ENCODE measurements around the gene ATF4.
"Not testable (repeated sequence)": the region's sequence is repeated elsewhere in the genome, so short reads cannot be mapped to it uniquely, and the experiment has no call there.

The ATF4 gene

DNA sequence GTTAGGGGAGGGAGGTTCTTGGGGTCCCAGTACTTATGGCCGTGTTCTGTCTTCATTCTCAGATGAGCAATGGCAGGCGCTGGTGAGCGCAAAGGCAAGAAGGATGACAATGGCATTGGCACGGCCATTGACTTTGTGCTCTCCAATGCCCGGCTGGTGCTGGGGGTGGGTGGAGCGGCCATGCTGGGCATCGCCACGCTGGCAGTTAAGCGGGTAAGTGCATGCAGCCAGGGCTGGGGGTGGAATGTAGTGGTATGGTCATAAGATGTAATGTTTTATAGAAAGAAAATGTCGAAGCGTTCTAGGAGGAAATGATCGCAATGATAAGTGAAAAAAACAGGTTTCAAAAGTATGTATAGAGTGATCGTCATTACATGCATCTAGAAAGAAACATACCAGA, 9.1 kb upstream of the ATF4 start:
- no peak for DNase-seq

DNA sequence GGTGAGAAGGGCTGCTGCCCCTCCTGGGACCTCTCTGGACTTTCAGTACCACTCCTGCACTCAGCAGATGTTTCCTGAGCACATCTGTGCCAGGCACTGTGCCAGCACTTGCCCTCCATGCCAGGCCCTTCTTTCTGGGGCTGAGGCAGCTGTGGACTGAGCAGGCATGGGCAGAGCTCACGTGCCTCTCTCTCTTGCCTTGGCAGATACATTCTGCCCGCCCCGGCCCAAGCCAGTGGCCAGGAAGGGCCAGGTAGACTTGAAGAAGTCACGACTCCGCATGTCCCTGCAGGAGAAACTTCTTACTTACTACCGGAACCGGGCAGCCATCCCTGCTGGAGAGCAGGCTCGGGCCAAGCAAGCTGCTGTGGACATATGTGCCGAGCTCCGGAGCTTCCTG, 8.3 kb upstream of the ATF4 start:
- DNase-seq = no peak

DNA sequence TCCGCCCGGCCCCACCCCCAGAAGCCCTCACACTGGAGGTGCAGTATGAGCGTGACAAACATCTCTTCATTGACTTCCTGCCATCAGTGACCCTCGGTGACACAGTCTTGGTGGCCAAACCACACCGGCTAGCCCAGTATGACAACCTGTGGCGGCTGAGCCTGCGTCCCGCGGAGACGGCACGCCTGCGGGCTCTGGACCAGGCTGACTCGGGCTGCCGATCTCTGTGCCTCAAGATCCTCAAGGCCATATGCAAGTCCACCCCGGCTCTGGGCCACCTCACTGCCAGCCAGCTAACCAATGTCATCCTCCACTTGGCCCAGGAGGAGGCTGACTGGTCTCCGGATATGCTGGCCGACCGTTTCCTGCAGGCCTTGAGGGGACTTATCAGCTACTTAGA, 6.6 kb upstream of the ATF4 start:
- no peak for DNase-seq

DNA sequence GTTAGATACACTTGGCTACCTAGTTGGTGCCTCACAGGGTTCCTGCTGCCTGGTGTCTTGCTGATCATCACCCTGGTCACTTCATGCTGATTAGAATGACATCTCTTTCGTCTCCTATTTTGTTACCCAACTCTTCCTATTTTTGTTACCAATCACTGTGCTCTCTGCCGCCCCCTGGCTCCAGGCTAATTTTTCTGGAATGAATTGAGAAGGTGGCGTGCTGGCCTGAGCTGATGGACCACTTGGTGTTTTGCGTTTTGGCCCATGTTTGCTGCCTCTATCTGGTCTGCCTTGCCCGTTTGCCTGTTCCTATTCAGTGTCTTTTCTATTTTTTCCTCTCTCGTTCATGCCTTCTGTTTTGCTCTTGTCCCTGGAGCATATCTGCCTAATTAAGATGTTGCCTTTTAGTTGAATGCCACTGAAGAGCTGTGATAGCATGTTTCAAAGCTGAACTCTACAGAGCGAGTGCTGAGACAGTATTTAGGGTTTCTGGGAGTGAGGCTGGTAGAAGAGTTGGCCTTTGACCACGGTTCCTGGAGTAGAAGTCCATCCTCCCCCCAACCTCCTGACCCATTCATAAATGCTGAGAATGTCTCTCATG, 5.9 kb upstream of the ATF4 start:
- peak in 1 of 2 experiments; percentile 31 for DNase-seq

DNA sequence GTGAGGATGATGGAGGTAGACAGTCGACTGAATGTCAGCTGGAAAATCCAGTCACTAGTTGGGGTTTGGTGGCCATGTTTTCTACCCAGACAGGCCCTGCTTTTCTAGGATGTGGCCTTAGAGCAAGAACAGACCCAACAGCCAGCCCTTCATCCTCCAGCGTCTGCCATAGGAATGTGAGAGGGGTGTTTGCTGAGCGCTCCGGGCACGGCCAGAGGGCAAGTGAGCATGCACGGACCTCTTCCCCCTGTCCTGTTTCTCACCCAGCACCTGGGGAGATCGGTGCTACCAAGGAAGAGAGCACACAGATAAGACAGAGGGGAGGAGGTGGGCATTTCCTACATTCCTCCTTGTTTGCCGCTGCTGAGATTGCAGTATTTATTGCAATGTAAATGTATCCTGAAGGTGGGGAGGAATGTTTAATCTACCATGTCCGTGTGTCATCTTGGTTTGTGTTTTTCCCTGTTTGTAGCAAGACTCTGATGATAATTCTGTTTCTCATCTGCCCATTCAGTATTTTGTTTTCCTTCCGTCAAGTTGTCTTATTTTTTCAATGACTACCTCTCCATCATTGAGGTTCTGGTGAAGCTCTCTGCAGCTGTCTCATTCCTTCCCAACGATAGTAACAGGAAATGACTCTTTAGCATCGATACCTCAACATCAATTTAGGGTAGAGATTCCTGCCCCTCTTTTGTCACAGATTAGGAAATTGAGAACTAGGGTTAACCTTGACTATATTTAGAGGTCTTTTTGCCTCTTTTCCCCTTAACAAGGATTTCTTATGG, 4.9 kb upstream of the ATF4 start:
- no peak for DNase-seq

DNA sequence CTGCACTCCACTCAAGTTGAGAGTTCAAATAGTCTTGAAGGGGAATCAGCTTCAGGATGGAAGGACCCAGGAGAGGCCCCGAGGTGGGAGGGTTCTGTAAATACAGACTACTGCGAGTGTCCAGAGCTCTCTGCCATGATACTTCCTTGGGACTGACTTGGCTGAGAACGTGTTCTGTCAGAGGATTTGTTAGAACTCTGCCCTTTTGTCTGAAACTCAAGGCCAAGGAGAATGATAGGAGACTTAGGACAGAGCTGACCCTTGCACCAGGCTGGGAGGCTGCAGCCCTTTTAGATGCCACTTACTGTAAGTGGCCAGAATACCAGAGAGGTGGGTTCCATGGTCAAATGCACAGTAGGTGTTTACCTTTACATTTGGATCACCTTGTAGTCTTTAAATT, 2.9 kb upstream of the ATF4 start:
- no peak for DNase-seq

DNA sequence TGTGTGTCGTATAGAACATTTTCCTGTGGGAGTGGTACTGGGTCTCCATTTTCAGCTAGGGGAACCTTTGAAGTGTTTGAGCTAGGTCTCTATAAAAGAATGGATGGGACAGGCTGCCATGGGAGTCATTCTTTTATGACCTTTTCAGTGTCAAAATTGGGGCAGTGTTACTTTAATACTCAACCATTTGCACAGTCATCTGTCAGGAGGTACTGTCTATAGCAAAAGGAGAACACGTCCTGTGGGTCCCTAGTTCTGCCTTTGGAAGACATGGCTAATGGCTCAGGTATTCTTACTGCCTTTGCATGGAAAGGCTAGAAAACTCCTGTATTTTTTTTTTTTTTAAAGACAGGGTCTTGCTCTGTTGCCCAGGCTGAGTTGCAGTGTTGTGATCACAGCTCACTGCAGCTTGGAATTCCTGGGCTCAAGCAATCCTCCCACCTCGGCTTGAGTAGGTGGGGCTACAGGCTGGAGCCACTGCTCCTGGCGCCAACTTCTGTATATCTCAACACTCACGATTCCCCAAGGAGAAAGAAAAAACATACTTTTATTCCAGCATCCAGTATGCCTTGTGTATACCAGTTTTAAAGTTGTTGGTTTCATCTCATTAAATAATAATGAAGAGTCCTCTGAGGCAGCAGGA, 2.1 kb upstream of the ATF4 start:
- DNase-seq = no peak

DNA sequence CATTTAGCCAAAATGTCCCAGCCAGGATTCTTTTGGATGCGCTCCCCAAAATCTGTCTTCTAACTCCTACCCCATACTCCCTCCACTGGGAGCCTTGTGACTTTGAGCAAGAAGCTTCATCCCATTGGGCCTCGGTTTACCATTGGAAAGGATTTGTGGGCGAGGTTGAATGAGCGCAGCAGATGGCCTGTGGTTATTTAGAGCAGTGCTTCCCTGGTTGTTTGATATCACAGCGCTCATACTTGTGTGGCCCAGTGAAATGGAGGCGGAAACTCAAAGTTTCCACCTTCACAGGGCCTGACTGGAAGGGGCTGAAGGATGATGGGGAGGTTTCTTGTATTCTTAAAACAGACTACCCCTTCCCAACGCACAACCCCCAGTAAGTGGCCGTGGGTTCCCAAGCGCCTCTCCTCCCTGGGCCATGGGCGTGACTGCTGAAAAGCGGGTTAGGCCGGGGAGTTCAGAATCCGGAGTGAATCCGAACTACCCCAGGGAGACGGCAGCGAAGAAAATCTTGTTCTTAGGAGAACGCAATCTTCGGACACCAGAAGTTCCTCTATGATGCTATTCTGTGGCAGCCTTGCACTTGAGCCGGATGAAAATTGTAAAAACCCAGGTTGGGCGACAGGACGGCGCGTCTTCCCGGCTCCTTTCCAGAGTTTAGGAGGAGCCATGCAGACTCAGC, 1.2 kb upstream of the ATF4 start:
- DNase-seq = peak in 1 of 2 experiments; percentile 50

DNA sequence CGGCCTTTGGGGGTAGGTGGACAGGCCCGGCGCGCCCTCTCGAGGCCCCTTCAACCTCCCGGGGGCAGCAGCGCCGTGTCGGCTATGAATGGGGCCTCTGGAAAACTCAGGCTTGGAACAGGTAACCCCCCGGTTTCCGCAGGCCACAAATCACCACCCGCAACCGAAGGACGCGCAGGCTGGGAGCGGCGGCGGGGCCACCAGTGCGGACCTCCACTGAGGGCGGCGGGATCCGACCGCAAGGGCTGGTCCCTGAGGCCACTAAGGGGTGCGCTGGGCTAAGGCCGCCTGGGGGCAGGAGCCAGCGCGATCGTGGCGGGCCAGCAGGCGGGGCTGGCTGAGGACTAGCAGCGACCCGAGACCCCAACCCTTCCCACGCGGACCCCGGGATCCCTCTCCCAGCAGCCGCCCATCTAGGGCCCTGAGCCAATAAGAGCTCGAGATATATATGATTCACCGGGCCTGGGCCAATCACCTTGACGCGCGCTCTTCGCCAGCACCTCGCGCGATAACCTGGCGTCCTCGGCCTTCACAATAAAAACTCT, 609 bp upstream of the ATF4 start:
- DNase-seq = peak; percentile 94 to 98

DNA sequence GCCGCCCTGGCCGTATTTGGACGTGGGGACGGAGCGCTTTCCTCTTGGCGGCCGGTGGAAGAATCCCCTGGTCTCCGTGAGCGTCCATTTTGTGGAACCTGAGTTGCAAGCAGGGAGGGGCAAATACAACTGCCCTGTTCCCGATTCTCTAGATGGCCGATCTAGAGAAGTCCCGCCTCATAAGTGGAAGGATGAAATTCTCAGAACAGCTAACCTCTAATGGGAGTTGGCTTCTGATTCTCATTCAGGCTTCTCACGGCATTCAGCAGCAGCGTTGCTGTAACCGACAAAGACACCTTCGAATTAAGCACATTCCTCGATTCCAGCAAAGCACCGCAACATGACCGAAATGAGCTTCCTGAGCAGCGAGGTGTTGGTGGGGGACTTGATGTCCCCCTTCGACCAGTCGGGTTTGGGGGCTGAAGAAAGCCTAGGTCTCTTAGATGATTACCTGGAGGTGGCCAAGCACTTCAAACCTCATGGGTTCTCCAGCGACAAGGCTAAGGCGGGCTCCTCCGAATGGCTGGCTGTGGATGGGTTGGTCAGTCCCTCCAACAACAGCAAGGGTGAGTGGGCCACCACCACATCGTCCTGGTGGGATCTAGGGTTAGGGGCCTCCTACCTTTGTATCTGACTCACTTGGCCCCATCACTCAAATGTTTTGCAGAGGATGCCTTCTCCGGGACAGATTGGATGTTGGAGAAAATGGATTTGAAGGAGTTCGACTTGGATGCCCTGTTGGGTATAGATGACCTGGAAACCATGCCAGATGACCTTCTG, 934 bp downstream of the ATF4 start:
- DNase-seq = not testable (repeated sequence)

DNA sequence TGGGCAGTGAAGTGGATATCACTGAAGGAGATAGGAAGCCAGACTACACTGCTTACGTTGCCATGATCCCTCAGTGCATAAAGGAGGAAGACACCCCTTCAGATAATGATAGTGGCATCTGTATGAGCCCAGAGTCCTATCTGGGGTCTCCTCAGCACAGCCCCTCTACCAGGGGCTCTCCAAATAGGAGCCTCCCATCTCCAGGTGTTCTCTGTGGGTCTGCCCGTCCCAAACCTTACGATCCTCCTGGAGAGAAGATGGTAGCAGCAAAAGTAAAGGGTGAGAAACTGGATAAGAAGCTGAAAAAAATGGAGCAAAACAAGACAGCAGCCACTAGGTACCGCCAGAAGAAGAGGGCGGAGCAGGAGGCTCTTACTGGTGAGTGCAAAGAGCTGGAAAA, 1.7 kb downstream of the ATF4 start:
- DNase-seq = not testable (repeated sequence)

DNA sequence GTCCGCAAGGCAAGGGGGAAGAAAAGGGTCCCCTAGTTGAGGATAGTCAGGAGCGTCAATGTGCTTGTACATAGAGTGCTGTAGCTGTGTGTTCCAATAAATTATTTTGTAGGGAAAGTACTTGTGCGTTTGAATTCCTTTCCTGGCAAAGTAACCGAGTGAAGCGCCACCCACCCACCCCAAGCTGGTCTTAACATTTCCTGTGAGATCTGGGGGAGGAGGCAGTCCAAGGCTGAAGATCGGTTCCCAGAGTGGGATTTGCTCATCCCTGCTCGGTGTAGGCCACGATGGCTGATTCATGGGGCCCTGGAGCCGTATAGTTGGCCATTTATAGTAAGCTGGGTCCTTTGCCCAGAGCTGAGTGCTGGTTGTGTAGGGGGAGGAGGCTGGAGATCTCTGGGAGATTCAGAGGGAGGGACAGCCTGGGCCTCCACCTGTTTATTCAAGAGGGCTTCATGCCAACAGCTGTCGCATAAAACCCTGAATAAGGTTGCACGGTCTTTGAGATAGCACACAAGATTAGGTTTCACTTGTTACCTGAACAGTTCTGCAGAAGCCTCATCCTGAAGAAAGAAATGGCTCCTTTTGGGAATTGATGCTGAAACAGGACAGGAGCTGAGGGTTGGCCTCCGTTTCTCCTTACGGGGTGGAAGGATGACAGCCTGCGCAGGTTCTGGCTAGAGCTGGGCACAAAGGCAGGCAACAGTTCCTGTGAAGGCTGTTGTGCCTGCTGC, 2.4 kb downstream of the ATF4 start:
- peak in 1 of 2 experiments; percentile 62 for DNase-seq

DNA sequence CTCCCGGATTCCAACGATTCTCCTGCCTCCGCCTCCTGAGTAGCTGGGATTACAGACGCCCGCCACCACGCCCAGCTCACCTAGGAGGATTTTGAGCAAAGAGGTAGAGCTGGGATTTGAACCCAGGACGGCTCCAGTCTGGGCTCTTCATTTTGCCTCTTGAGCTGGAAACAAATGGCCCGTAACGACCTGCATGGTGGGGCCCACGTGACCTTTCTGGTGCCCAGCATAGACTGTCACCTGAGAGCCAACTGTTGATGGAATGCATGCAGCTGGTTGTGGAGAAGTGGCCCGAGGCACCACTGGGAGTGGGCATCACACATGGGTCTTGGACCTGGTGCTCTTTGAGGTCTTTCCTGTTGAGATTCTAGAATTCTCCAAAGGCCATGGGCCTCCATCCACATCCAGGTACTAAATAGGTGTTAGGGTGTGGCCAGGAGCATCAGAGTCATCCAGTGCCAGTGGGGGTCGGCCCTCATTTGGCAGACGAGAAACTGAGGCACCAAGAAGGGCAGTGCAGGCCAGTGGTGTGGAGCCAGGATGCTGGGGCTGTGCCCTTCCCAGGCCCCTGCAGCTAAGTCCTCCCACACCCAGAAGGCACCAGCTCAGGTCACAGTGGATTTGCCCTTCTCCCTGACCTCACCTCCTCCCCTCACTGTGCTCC, 3.9 kb downstream of the ATF4 start:
- no peak for DNase-seq

DNA sequence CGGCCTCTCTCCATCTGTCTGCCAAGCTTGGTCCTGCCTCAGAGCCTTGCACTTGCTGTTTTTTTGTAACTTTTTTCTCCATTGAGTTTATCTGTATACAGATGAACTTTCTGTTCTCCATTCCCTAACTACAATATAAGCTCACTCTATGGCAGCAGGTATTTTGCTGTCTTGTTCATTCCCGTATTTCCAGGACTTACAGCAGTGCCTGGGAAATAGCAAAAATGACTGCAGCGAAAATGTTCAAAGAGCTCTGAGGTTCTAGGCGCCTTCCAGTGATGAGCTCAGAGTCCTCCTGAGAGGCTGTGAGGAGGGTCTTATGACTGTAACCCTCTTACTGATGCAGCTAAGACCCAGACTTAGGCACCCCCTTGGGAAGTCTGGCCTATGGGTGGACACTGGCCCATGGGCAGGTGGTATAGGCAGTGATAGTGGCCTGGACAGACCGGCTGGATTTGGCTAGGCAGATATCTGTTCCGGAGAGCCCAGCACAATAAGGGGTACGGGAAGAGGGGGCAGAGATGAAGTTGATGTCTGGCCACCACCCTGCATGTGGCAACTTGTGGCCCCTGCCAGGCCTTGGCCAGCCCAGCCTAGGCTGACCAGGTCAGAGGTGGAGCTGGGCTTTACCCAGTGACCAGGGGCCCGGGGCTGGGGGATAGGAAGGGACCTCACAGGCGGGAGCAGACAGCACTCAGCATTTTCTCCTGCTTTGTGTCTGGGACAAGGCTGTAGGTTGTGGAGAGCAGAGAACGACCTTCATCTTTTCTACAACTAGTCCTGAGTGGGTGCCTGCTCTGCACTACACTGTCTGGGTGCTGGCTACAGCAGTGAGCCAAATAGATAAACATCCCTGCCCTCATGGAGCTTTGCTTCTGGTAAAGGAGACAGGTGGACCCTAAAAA, 4.6 kb downstream of the ATF4 start:
- no peak for DNase-seq

DNA sequence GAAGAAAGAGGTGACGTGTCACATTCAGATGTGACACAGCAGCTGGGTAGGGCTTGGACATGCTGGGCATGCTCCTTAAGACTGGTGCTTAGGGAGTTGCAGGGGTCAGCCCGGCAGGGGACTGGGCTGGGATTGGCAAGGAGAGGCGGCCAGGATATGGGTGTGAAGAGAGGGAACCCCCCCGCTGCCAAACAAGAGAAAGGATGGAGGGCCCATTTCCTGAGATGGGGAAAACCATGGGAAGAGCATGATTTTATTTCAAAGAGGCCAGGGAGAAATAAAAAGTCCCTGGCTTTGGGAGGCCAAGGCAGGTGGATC, 5.3 kb downstream of the ATF4 start:
- DNase-seq = no peak

DNA sequence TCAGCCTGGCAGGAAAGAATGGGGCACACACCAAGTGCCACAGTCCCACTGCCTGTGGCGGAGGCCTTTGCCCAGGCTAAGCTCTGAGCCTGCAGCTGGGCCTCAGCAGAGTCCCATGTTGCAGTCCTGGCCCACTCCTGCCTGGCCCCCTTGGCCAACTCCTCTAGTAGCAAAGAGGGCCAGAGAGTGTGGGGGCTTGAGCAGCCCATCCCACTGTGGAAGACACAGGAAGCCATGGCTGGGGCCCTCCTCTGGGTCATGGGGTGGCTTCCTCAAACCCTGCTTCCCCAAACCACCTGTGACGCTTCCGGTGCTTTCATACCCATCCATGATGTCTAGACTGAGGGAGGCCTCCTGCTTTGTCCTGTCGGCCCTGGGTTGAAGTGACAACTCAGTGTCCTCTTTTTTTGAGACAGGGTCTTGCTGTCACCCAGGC, 6.4 kb downstream of the ATF4 start:
- no peak for DNase-seq

DNA sequence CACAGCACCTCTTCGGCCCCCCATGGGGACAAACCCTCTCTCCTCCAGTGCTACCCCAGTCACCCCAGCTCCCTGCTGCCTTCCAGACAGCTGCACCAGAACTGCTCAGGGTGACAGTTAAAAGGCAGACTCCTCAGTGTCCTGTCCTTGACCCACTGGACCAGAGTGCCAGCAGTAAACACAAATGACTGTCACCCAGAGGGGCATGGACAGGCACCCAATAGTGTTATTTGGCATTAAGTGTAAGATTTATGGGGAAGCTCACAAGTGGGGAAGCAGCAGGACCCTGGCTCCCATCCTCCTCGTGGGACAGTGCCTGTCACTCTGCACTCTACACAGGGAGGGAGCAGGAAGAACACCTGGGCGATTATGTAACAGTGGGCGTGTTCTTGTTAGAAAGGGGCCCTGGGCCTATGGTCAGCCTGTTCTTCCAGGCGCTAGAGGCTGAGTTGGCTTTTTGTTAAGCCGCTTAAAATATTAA, 7.2 kb downstream of the ATF4 start:
- DNase-seq = no peak

DNA sequence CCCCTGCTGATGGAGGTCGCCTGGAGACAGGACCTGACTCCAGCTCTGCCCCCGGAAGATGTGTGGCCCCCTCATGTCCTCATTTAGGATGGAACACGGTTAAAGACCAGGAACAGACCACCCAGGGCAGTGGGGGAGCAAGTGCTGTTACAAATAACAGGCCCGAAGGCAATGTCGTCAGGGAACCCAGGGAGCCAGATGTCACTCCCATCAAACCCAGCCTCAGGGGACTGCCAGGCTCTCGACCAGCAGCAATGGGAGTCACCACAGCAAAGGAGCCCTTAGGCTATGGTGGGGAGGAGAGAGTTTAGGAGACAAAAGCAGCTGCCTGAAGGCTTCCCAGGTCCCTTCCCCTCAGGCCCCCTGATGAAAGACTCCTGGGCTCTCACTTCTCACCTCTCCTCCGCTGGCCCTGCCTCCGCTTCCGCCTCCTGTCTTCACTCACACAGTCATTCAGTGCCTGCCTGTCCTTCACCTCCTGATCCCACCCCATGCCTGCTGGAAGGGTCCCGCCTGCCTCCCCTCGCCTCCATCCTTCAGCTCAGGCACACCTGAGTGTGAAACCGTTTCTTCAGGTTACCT, 7.8 kb downstream of the ATF4 start:
- no peak for DNase-seq

DNA sequence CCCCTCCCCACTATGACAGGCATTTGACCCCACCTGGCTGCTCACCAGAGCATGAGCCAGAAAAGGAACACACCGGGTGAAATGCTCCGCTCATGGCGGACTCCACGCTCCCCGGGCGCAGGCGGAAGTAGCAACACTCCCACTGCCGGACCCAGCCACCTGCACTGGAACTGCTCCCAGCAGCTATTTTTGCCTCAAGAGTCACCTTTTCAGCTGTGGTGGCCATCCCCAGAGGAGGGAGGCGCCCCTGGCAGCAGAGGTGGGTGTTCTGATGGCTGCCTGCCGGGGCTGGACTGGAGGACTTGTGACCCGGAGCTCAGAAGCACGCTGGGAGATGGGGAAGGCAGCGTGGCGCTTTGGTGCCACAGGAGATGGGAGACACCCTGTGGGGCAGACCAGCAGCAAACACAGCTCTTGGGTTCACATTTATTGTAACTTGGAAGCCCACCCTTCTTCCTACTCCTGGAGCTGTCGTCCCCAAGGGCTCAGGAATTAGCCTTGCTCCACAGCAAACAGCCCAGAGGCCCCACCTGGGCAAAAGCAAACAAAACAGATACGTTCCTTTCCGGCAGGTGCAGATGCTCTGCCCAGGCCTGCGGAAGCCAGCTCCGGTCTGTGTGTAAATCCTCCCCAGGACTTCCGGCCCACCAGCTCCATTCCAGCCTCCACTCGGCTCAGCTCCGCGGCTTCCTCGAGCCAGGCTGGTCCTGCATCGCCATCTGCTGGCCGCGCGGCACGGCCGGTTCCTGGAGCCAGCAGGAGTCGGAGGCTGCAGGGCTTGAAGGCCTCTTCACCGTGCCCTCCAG, 8.5 kb downstream of the ATF4 start:
- peak; percentile 79 to 89 for DNase-seq

All from NCI-H446 (cell line).